BJ (cell line): Measurements from ENCODE around the gene PBX1. TPM values are rescaled to one million over a fixed set of nuclear protein-coding genes. Genes with fewer than 3 reads are reported as not detected.

ENCODE experiments used
- CTCF ChIA-PET: fragments of 350-600 bp; formaldehyde crosslinking; extraction: SDS; loops from one replicate; lab custom pipeline; 2021; ENCODE audit warnings: antibody characterized with exemption, inconsistent platforms; lab: Yijun Ruan, JAX
- POLR2A ChIA-PET: fragments of 300-600 bp; sonication (Branson Sonifier 250); formaldehyde crosslinking; extraction: SDS; loops from one replicate; lab custom pipeline; 2021; ENCODE audit warnings: antibody characterized with exemption; lab: Charles Lee
- DNase-seq: peaks from one replicate; pipeline ENCODE4 v3.0.0-alpha.2; 2011; ENCODE audit warnings: low read depth
- H3K27me3 ChIP-seq: 2 replicates; pipeline ENCODE4 v1.6.0; 2011; ENCODE audit warnings: low read length; ENCODE audit not compliant: control insufficient read depth, insufficient read depth
- H3K36me3 ChIP-seq: 2 replicates; pipeline ENCODE4 v1.5.1; 2011; ENCODE audit warnings: low read length; ENCODE audit not compliant: control insufficient read depth, insufficient read depth
- H3K4me3 ChIP-seq: 2 replicates; pipeline ENCODE4 v1.5.1; 2011; ENCODE audit warnings: low read depth, mild to moderate bottlenecking, control low read depth, low read length
- CTCF ChIP-seq: IDR thresholded peaks from 2 replicates; pipeline ENCODE4 v1.5.1; 2011; ENCODE audit warnings: low read depth, mild to moderate bottlenecking, control low read depth, inconsistent platforms, low read length, moderate library complexity; ENCODE audit not compliant: insufficient read depth
- polyA plus RNA-seq: library from polyadenylated mRNA; depleted of rRNA; stranded (reverse); fragments of >200 nt; gene quantifications from 2 replicates; pipeline ENCODE4 v1.2.3, GENCODE V29; 2011

PBX1 gene
- polyA plus RNA-seq, 1 experiment = 46.1 TPM

GRCh38 chr1:164743976-164744375, 185.0 kb downstream of the PBX1 start:
- no peaks in the 10 kb centered on the region for H3K27me3 ChIP-seq
- no peaks in the 10 kb centered on the region for H3K36me3 ChIP-seq
- no peak for DNase-seq
- ChIA-PET POLR2A (no interaction called here), CTCF (no interaction called here)
- no peak overlapping the region for H3K4me3 ChIP-seq
- no peak for TF ChIP-seq CTCF

- Histone ChIP-seq H3K36me3 (no peaks in the 10 kb centered on the region), H3K27me3 (no peaks in the 10 kb centered on the region), H3K4me3 (no peak overlapping the region)
- CTCF ChIA-PET = interaction anchor here (0.9 kb wide), 1 partner anchor 19 kb away, joined by 3 read pairs; no protein-coding TSS in a partner anchor
- POLR2A ChIA-PET = no interaction called here
- TF ChIP-seq CTCF = no peak
- DNase-seq = no peak
Measured at GRCh38 chr1:164745736-164746135, 186.8 kb downstream of the PBX1 start.

GRCh38 chr1:164746632-164747031, 187.6 kb downstream of the PBX1 start:
- CTCF ChIA-PET = interaction anchor here (0.8 to 1.0 kb wide), 3 partner anchors 8 to 41 kb away, joined by 3 read pairs; no protein-coding TSS in a partner anchor
- POLR2A ChIA-PET = no interaction called here
- TF ChIP-seq CTCF = no peak

GRCh38 chr1:164748253-164748899, 189.4 kb downstream of the PBX1 start:
- ChIA-PET CTCF (interaction anchor here (0.7 to 1.3 kb wide), 7 partner anchors 11 to 41 kb away, joined by 3 to 4 read pairs (median 3); no protein-coding TSS in a partner anchor), POLR2A (no interaction called here)
- H3K27me3 ChIP-seq = no peaks in the 10 kb centered on the region
- DNase-seq = peak; percentile 94
- no peak overlapping the region for H3K4me3 ChIP-seq
- TF ChIP-seq CTCF = no peak
- H3K36me3 ChIP-seq = no peaks in the 10 kb centered on the region

More at GRCh38 chr1:164746632-164747031, 187.6 kb downstream of the PBX1 start:
- no peaks in the 10 kb centered on the region for H3K36me3 ChIP-seq
- no peaks in the 10 kb centered on the region for H3K27me3 ChIP-seq
- no peak overlapping the region for H3K4me3 ChIP-seq
- no peak for DNase-seq

- no peak for TF ChIP-seq CTCF
- CTCF ChIA-PET = no interaction called here
- Histone ChIP-seq H3K36me3 (no peaks in the 10 kb centered on the region), H3K4me3 (no peak overlapping the region), H3K27me3 (no peaks in the 10 kb centered on the region)
- DNase-seq = no peak
- POLR2A ChIA-PET = no interaction called here
Measured at GRCh38 chr1:164753521-164754077, 194.6 kb downstream of the PBX1 start.
